Placental epithelial cell (primary cell): ENCODE results near the gene LST1. TPM values are rescaled to one million over a fixed set of nuclear protein-coding genes. Genes with fewer than 3 reads are reported as not detected.

Experiments
- small RNA-seq: library from RNA; depleted of rRNA; stranded (forward); fragments of <200 nt; gene quantifications from one replicate; pipeline ENCODE3, GENCODE V24; 2012
- total RNA-seq: library from RNA; depleted of rRNA; stranded (reverse); fragments of >200 nt; gene quantifications from 2 replicates; pipeline ENCODE4 v1.2.3, GENCODE V29; 2012

LST1 gene
- not detected in 2 replicates for total RNA-seq

DNA sequence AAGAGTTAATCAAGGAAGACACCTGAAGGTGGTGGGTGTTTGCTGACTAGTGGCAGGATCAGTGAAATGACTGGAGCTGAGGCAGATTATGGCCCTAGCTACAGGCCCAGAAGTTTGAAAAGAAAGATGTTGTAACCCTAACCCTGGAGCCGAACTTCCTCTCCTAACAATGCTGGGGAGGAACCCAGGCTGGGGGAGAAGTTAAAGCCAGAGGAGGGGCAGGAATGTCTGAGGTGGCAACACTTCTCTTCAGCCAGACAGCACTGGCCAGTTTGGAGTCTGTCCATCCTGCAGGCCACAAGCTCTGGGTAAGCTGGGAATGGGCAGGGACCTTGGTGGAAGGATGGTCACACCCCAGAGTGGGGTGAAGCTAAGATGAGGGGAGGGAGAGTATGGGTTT lies at the start of gene LST1:
TSS of gene LST1 (plus strand) at position 270 of the 400 bp plus-strand sequence. CDS start 1,023 bp downstream, outside the sequence.

GRCh38 chr6:31541658-31542521 lies 44.2 kb upstream of the LST1 start, which contains the start of gene DDX39B:
TSS of gene DDX39B (minus strand) at chr6:31542003. CDS start at chr6:31540532, 1,471 bp downstream.

DNA sequence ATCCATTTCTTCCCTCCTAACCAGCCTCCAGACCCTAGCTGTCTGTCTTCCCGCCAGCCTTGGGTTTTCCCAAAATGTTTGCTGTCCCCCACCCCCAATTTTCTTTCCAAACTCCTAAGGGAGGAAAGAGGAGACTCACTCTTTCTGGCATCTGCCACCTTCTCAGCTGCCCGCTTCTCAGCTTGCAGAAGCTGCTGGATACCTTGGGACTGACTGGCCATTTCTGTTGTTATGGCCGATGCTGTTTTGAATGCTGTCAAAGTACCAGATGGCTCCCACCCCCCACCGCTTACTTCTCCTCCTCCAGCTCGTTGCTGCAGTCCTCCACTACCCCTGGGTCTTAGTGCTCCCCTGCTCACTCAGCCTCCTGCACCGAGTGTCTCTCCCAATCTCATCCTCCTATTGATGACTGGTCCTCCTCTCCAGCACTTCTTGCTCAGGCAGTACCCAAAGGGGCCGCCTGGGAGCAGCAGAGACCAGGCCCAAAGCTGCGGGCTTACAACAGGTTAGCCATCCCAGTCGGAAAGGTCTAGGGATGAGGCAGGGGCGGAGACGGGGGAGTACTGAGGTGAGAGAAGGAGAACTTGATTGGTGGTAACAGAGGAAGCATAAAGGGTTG lies 39.6 kb upstream of the LST1 start, which contains the start of gene ATP6V1G2:
TSS of gene ATP6V1G2 (minus strand) at position 270 of the 619 bp plus-strand sequence. CDS start at position 221, 49 bp downstream.

GRCh38 chr6:31546958-31547726 lies 38.9 kb upstream of the LST1 start, which contains the start of gene NFKBIL1:
TSS of gene NFKBIL1 (plus strand) at chr6:31547608. CDS start at chr6:31547695, 87 bp downstream.

GRCh38 chr6:31572041-31572911 lies 13.8 kb upstream of the LST1 start, which contains the start of gene LTA:
TSS of gene LTA (plus strand) at chr6:31572289. CDS start at chr6:31572743, 454 bp downstream.

GRCh38 chr6:31575335-31575901 lies 10.7 kb upstream of the LST1 start, which contains the start of gene TNF:
TSS of gene TNF (plus strand) at chr6:31575565. CDS start at chr6:31575742, 177 bp downstream.

DNA sequence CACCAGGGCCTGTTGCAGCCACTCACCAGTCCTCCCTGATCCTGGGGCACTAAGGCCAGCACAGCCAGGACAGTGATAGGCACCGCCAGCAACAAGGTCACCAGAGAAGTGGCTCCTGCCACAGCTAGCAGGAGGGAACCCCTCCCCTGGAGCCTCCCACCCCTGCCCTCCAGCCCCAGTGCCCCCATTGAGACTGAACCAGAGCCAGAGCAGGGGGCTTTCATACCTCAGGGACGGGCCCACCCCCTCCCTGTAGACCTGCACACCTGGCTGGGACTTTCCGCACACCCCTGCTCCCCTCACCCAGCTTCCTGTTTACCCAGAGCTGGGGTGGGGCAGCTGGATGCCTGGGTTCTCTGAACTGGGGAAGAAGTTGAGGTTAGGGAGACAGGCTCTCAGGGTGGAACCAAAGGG lies 3.8 kb upstream of the LST1 start, which contains the start of gene LTB:
TSS of gene LTB (minus strand) at position 195 of the 414 bp plus-strand sequence. CDS start at position 188, 7 bp downstream.

GRCh38 chr6:31614684-31615578 lies 28.9 kb downstream of the LST1 start, which contains the start of gene AIF1:
TSS of gene AIF1 (plus strand) at chr6:31615234. CDS start at chr6:31615330, 96 bp downstream.

DNA sequence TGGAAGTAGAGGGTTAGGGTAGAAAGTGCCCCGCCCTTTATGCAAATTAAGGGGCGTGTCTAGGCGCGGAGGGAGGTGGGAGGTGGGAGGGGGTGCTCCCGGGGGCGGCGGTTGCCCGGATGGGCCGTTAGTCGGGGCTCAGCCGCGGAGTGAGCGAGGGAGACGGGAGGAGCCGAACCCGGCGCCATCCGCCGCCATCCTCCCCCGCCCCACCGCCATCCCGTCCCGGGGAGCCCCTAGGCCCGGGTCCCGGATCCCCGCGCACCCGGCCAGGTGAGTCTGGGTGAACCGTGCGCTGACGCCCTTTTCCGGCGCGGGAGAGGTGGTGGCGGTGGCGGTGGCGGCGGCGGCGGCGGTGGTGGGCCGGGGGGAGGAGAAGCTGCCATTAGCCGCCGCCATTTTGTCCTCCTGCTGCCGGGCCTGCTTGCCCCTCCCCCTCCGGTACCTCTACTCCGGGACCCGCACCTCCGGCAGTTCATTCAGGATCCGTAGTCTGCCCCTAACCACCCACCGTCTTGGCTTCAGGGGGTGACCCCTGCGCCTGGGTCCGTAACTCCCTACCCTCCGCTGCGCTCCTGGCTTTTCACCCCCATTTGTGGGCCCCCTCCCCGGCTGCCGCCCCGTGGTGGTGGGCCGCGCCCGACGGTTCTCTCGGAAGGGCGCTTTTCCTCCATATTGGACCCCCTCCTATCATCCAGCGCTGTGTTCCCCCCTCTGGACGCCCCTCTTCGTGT lies 34.7 kb downstream of the LST1 start, which contains the start of gene PRRC2A:
TSS of gene PRRC2A (plus strand) at position 130 of the 734 bp plus-strand sequence. CDS start 2,075 bp downstream, outside the sequence.

Small RNAs within 50 kb of the gene (small RNA-seq; reads per million reads assigned to genes)
- 0.55 reads per million, percentile 31 among the genes with 10 or more reads in this experiment for gene MIR6832
- 92.0 reads per million, percentile 98 among the genes with 10 or more reads in this experiment for gene SNORA38
- gene SNORD117 = 632 reads per million, percentile 99 among the genes with 10 or more reads in this experiment
- not detected for gene SNORD84
- gene UQCRHP1 = not detected

Other genes with a start within 250 kb of the LST1 start
- 5.9 and 11.6 TPM in 2 replicates for gene HLA-B, start 229.1 kb upstream of the LST1 start, total RNA-seq
- 28.3 and 31.0 TPM in 2 replicates for gene MICA, start 182.7 kb upstream of the LST1 start, total RNA-seq
- gene MICB, start 88.1 kb upstream of the LST1 start, total RNA-seq = 1.1 TPM in 1 of 2 replicates, not detected in the other
- gene MCCD1, start 57.3 kb upstream of the LST1 start, total RNA-seq = not detected in 2 replicates
- gene DDX39B, start 44.3 kb upstream of the LST1 start, total RNA-seq = 338 and 413 TPM in 2 replicates
- gene ATP6V1G2, start 39.7 kb upstream of the LST1 start, total RNA-seq = 0.43 and 1.2 TPM in 2 replicates
- 37.8 and 46.3 TPM in 2 replicates for gene NFKBIL1, start 38.7 kb upstream of the LST1 start, total RNA-seq
- gene LTA, start 14.0 kb upstream of the LST1 start, total RNA-seq = not detected in 2 replicates
- gene TNF, start 10.7 kb upstream of the LST1 start, total RNA-seq = 1.2 and 1.5 TPM in 2 replicates
- not detected in 2 replicates for gene LTB, start 3.9 kb upstream of the LST1 start, total RNA-seq
- not detected in 2 replicates for gene NCR3, start 6.7 kb downstream of the LST1 start, total RNA-seq
- not detected in 2 replicates for gene AIF1, start 29.0 kb downstream of the LST1 start, total RNA-seq
- 56.5 and 78.9 TPM in 2 replicates for gene PRRC2A, start 34.4 kb downstream of the LST1 start, total RNA-seq
- 161 and 237 TPM in 2 replicates for gene BAG6, start 66.4 kb downstream of the LST1 start, total RNA-seq
- gene APOM, start 69.6 kb downstream of the LST1 start, total RNA-seq = 0.79 and 0.98 TPM in 2 replicates
- 25.3 and 25.9 TPM in 2 replicates for gene C6orf47, start 74.5 kb downstream of the LST1 start, total RNA-seq
- 18.0 and 27.1 TPM in 2 replicates for gene GPANK1, start 78.7 kb downstream of the LST1 start, total RNA-seq
- gene CSNK2B, start 79.8 kb downstream of the LST1 start, total RNA-seq = 185 and 211 TPM in 2 replicates
- gene LY6G5B, start 83.7 kb downstream of the LST1 start, total RNA-seq = 4.9 and 5.9 TPM in 2 replicates
- gene LY6G5C, start 94.8 kb downstream of the LST1 start, total RNA-seq = not detected in 2 replicates
- gene ABHD16A, start 117.0 kb downstream of the LST1 start, total RNA-seq = 42.8 and 64.6 TPM in 2 replicates
- gene LY6G6F, start 120.6 kb downstream of the LST1 start, total RNA-seq = not detected in 2 replicates
- gene LY6G6D, start 129.1 kb downstream of the LST1 start, total RNA-seq = not detected in 2 replicates
- 0.39 and 3.5 TPM in 2 replicates for gene LY6G6C, start 135.5 kb downstream of the LST1 start, total RNA-seq
- 0.39 and 0.54 TPM in 2 replicates for gene MPIG6B, start 137.1 kb downstream of the LST1 start, total RNA-seq
- gene DDAH2, start 143.0 kb downstream of the LST1 start, total RNA-seq = 120 and 147 TPM in 2 replicates
- gene CLIC1, start 150.3 kb downstream of the LST1 start, total RNA-seq = 568 and 799 TPM in 2 replicates
- gene MSH5, start 153.7 kb downstream of the LST1 start, total RNA-seq = 7.9 and 8.6 TPM in 2 replicates
- 0.79 TPM in 1 of 2 replicates, not detected in the other for gene SAPCD1, start 176.4 kb downstream of the LST1 start, total RNA-seq
- gene VWA7, start 191.1 kb downstream of the LST1 start, total RNA-seq = 3.8 and 4.7 TPM in 2 replicates
- 30.2 and 90.0 TPM in 2 replicates for gene VARS1, start 209.5 kb downstream of the LST1 start, total RNA-seq
- gene LSM2, start 220.7 kb downstream of the LST1 start, total RNA-seq = 20.4 and 36.8 TPM in 2 replicates
- gene HSPA1L, start 229.0 kb downstream of the LST1 start, total RNA-seq = 0.11 and 1.6 TPM in 2 replicates
- gene HSPA1A, start 229.3 kb downstream of the LST1 start, total RNA-seq = 65.7 and 80.9 TPM in 2 replicates
- gene HSPA1B, start 241.5 kb downstream of the LST1 start, total RNA-seq = 46.0 and 136 TPM in 2 replicates